ENCODE measurements around the gene LILRA1.
"Not testable (repeated sequence)": the region's sequence is repeated elsewhere in the genome, so short reads cannot be mapped to it uniquely, and the experiment has no call there.

LILRA1 gene

DNA sequence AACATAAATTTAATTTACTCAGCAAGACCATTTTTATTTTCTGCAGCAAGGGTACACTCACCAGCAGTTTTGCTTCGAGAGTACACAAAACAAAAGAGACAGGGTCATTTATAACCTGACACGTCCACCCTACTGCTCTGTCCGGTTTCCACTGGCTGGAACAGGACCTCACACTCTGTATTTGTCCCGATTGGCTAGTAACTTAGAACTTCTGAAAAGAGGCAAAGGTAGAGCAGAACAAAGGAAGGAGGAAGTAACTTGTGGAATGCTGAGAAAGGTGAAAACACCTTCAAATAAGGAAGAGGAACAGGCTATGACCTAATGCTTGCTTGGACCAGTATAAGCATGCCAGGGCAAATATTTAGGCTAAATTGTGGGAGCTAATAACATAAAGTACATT, 34.5 kb downstream of the LILRA1 start:
- DNase-seq: not testable (repeated sequence)

DNA sequence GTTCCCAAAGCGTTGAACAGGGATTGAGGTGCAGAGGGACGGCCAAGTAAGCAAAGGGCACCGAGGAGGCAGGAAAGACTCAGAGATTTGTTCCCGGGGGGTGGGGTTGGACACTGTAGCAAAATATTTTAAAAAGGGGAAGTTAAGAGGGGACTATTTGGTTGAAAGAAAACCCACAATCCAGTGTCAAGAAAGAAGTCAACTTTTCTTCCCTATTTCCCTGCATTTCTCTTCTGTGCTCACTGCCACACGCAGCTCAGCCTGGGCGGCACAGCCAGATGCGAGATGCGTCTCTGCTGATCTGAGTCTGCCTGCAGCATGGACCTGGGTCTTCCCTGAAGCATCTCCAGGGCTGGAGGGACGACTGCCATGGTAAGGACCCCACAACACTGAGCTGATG, 36.8 kb downstream of the LILRA1 start, which contains the start of gene LILRB1:
TSS of gene LILRB1 (plus strand) at position 223 of the 400 bp plus-strand sequence. CDS start 590 bp downstream, outside the sequence.
- DNase-seq: not testable (repeated sequence)

DNA sequence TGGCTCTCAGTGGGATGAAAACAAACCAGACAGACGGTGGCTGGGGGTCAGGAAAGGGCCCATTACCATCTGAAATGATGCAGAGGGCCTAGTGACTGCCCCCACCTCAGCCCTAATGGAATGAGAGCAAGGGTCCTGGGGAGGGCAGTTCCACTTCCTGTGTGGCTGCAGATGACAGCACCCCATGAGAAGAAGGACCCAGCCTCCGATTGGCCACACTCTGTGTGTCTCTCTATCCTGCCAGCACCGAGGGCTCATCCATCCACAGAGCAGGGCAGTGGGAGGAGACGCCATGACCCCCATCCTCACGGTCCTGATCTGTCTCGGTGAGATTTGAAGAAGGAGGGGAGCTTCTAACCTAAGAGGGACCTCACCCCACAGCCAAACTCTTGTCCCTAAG, 37.4 kb downstream of the LILRA1 start:
- no peak for DNase-seq

DNA sequence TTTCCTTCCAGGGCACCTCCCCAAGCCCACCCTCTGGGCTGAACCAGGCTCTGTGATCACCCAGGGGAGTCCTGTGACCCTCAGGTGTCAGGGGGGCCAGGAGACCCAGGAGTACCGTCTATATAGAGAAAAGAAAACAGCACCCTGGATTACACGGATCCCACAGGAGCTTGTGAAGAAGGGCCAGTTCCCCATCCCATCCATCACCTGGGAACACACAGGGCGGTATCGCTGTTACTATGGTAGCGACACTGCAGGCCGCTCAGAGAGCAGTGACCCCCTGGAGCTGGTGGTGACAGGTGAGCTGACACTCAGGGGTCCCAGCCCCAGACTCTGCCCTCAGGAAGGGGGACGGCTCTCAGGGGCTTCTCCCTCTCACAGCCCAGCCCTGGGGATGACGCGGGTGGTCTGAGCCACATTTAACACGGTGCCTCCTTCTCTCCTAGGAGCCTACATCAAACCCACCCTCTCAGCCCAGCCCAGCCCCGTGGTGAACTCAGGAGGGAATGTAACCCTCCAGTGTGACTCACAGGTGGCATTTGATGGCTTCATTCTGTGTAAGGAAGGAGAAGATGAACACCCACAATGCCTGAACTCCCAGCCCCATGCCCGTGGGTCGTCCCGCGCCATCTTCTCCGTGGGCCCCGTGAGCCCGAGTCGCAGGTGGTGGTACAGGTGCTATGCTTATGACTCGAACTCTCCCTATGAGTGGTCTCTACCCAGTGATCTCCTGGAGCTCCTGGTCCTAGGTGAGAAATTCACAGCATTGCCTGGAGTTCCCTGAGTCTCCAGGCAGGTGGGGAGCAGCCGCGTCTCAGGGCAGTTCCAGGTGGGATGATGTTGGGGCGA, 38.3 kb downstream of the LILRA1 start:
- not testable (repeated sequence) for DNase-seq

DNA sequence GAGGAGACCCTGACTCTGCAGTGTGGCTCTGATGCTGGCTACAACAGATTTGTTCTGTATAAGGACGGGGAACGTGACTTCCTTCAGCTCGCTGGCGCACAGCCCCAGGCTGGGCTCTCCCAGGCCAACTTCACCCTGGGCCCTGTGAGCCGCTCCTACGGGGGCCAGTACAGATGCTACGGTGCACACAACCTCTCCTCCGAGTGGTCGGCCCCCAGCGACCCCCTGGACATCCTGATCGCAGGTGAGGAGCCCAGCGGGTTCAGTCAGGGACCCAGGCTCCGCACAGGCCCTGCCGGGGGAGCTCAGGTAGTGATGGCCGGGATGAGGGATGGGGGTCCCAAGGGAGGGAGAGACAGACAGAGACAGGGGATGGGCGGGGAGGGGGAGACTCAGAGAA, 39.1 kb downstream of the LILRA1 start:
- DNase-seq: not testable (repeated sequence)

DNA sequence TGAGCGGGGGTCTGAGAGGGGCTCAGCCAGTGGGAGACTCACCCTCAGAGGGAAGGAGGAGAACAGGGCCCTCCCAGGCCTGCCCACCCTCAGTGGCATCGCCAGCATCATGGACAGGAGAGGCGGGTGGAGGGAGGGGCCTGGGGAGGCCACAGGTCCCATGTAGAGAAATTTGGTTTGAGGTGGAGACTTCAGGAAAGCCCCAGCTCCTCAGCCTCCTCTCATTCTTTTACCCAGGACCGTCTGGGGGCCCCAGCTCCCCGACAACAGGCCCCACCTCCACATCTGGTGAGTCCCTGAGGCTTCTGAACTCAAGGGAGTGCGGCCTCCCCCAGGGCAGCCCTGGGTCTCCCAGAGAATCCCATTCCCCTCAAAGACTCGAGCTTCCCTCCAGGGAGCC, 40.0 kb downstream of the LILRA1 start:
- no peak for DNase-seq

DNA sequence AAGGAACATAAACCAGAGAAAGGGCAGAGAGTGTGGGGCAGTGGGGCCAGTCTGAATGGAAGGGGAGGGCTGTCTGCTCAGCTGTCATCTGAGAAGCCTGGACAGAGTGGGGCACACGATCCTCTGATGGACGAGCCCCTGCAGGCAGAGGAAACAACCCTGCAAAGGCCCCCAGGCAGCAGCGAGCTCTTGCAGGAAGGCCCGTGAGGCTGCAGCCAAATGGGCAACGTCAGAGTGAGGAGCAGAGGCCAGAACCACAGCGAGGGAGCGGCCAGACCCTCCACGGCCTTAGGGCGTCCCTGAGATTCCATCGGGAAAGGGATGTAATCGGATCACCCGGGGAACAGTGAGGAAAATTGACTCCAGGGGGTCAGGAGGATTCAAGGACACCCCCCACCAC, 42.6 kb downstream of the LILRA1 start:
- DNase-seq: not testable (repeated sequence)

DNA sequence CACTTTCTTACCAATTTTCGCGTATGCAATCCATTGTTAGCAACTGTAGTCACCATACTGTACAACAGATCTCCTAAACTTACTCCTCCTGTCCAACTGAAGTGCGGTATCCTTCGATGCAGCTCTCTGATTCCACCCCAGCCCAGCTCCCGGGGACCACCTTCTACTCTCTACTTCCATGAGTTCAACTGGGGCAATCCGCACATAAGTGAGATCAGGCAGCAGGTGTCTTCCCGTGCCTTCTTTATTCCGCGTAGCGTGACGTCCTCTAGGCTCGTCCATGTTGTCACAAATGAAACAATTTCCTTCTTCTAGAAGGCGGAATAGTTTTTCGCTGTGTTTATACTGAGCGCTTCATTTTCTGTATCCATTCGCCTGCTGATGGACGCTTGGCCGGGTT, 45.3 kb downstream of the LILRA1 start:
- DNase-seq: no peak

DNA sequence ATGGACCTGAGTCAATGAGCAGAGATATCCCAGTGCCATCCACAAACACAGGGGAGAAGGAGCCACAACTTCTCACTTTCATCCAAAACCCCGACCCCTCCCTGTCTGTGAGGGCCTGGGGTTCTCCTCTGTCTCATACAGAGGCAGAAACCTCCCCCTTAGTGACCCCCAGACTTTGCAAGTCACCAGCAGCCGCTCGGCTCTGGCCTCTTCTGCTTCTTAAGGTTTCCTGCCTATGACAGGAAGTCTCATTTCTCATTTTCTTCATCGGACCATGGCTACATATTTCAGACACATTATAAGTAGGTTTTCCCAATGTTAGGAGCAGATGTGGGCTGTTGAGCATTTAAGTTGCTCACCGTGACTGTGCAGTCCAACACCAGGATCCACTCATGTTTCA, 49.5 kb downstream of the LILRA1 start:
- DNase-seq: not testable (repeated sequence)

DNA sequence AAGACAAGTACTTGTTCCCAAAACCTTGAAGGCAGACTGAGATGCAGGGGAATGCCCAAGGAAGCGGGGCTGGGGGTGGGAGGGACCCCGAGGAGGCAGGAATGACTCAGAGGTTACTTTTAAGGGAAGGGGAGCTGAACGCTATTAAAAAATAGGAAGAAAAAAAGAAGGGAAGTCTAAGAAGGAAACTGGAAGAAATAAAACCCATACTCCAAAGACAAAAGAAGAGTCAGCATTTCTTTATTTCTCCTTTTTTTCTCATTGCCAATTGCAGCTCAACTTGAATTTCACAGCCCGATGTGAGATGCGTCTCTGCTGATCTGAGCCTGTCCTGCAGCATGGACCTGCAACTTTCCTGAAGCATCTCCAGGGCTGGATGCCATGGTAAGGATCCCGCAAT, 50.2 kb downstream of the LILRA1 start:
- DNase-seq: not testable (repeated sequence)

DNA sequence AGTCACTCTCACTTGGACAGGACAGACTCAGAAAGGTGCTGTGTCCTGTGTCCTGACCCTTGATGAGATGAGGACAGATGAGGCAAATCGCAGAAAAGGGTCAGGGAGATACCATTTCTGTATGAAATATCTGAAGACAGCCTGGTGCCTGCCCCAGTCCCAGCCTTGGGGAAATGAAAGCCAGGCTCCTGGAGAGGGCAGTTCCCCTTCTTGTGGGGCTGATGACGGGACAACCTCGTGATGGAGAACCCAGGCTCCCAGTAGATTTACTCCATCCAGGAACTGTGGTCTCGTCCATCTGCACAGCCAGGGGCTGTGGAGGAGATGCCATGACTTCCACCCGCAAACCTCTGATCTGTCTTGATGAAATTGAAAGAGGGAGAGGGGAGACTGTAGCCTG, 50.6 kb downstream of the LILRA1 start:
- no peak for DNase-seq

DNA sequence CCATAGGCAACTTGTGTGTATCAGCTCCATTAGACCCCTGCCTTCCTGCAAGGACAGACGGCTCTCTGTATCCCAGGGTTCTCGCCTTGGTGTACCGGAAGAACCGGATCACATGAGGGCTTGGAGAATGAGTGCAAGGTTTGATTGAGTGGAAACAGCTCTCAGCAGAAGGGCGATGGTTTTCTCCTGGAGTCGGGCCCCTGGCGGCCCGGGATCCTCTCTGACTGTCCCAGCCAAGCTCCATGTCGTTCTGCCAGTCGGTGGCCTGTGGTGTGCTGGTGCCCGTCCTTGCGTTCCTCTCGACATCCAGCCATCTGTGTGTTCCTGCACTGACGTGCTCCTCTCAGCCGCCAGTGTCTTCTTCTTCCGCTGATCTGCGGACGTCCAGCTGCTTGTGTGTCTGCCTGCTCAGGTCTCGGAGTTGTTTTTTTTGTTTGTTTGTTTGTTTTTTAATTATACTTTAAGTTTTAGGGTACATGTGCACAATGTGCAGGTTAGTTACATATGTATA, 53.0 kb downstream of the LILRA1 start:
- no peak for DNase-seq

DNA sequence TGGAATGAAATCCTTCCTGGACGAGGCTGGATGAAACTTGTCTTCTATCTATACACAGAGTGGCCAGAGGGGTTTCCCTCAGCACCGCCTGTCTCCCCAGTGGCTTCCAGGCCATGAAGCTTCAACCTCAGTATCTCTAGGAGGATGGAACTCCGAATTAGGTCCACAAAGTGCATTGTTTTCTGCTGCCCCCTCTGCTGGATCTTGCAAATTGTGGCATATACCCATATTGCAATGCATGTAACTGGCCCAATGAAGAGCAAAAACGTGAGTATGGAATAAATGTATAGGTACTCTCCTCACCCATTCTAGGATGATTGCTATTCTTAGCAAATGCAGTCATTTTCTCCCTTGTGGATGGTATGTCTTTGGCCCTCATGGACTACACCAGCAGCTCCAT, 54.7 kb downstream of the LILRA1 start:
- DNase-seq: no peak

DNA sequence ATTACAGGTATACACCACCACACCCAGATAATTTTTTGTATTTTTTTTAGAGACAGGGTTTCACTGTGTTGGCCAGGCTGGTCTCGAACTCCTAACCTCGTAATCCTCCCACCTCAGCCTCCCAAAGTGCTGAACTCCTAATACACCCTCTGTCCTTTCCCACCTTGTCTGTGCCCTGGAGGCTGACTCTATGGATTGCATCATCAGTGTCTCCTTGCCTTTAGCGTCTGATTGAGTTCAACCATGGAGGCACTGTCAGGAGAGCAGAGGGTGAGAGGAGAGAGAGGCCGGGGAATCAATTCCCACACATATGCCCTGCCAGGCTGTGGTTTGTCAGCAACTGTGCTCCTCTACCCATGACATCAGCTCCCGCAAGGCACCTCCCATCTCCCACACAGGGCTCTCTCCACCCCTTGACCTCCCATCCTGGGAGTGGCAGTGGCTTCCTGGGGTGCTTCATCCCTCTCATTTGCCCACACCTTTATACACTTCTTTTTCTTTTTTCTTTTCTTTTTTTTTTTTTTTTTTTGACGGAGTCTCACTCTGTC, 56.8 kb downstream of the LILRA1 start:
- DNase-seq: no peak

Measured in NCI-H1417 treated with DMSO at 0.1 percent for 48 hours (cell line).